Smooth muscle cell (in vitro differentiated cells): ENCODE results near the gene RHD. TPM values are rescaled to one million over a fixed set of nuclear protein-coding genes. Genes with fewer than 3 reads are reported as not detected.
A peak's percentile ranks its signal among the peaks of the same experiment; 100 is the strongest.
"Not testable (repeated sequence)": the region's sequence is repeated elsewhere in the genome, so short reads cannot be mapped to it uniquely, and the experiment has no call there.

ENCODE experiments used
- DNase-seq: peaks from one replicate; lab custom pipeline; 2025; ENCODE audit not compliant: unreplicated experiment; lab: John Stamatoyannopoulos, UW
- H2AFZ ChIP-seq: fragments of 200-600 bp; sonication (generic); 2 replicates; pipeline ENCODE4 v1.6.0; 2016; ENCODE audit warnings: antibody characterized with exemption, low read depth, mild to moderate bottlenecking
- H3F3A ChIP-seq: fragments of 200-600 bp; sonication (generic); 2 replicates; pipeline ENCODE4 v1.6.0; 2017; ENCODE audit warnings: antibody characterized with exemption, low read depth
- H3K27ac ChIP-seq: fragments of 200-600 bp; sonication (generic); 2 replicates; pipeline ENCODE4 v1.5.1; 2016; ENCODE audit warnings: low read depth, mild to moderate bottlenecking
- H3K27me3 ChIP-seq: fragments of 200-600 bp; sonication (generic); 2 replicates; pipeline ENCODE4 v1.6.1; 2016; ENCODE audit warnings: low read depth, mild to moderate bottlenecking
- H3K36me3 ChIP-seq: fragments of 200-600 bp; sonication (generic); 2 replicates; pipeline ENCODE4 v1.5.1; 2016; ENCODE audit warnings: low read depth
- H3K4me1 ChIP-seq: fragments of 200-600 bp; sonication (generic); 2 replicates; pipeline ENCODE4 v1.5.1; 2016; ENCODE audit warnings: low read depth
- H3K4me2 ChIP-seq: fragments of 200-600 bp; sonication (generic); 2 replicates; pipeline ENCODE4 v1.6.0; 2016; ENCODE audit warnings: mild to moderate bottlenecking
- H3K4me3 ChIP-seq: fragments of 200-600 bp; sonication (generic); 2 replicates; pipeline ENCODE4 v1.5.1; 2016; ENCODE audit warnings: mild to moderate bottlenecking
- H3K79me2 ChIP-seq: fragments of 200-600 bp; sonication (generic); 2 replicates; pipeline ENCODE4 v1.6.0; 2016; ENCODE audit warnings: low read depth, mild to moderate bottlenecking
- H3K9ac ChIP-seq: fragments of 200-600 bp; sonication (generic); 2 replicates; pipeline ENCODE4 v1.6.0; 2016; ENCODE audit warnings: low read depth
- H3K9me3 ChIP-seq: fragments of 200-600 bp; sonication (generic); replicated peaks from 2 replicates; pipeline ENCODE4 v1.5.1; 2016; ENCODE audit warnings: low read depth
- H4K20me1 ChIP-seq: fragments of 200-600 bp; sonication (generic); 2 replicates; pipeline ENCODE4 v1.6.0; 2016; ENCODE audit warnings: low read depth
- WGBS: methylation state at CpG from one replicate; pipeline ENCODE4 v1.1.7; 2016; ENCODE audit warnings: low lambda C conversion rate; 5-methylcytosine and 5-hydroxymethylcytosine counted together
- polyA plus RNA-seq: library from polyadenylated mRNA; unstranded; fragments of >200 nt; fragmentation: Nextera tagmentation; extraction: Ambion mirVana; gene quantifications from 2 replicates; pipeline ENCODE4 v1.2.1, GENCODE V29; 2016
- total RNA-seq: library from RNA; depleted of rRNA; stranded (reverse); fragments of >200 nt; gene quantifications from 2 replicates; pipeline ENCODE4 v1.2.3, GENCODE V29; 2014

RHD gene
- total and polyA plus RNA-seq, 2 experiments from 2014 or later, result not detected

GRCh38 chr1:25268143-25268760 lies 4.1 kb upstream of the RHD start:
- H4K20me1 ChIP-seq, H2AFZ ChIP-seq, H3K9ac ChIP-seq, H3K27me3 ChIP-seq, H3K4me1 ChIP-seq, H3K27ac ChIP-seq, DNase-seq, H3K79me2 ChIP-seq, H3F3A ChIP-seq, H3K9me3 ChIP-seq, H3K36me3 ChIP-seq: not testable (repeated sequence)
- Histone ChIP-seq H3K4me3 (peak overlapping the region; percentile 51), H3K4me2 (peak overlapping the region; percentile 77)
- 55% methylated on average over 13 of the region's 14 CpGs for WGBS

GRCh38 chr1:25275648-25276047 lies 3.3 kb downstream of the RHD start:
- H3K27ac ChIP-seq, H2AFZ ChIP-seq, H3K4me2 ChIP-seq, H3K36me3 ChIP-seq, H3K9ac ChIP-seq, H3K4me1 ChIP-seq, H4K20me1 ChIP-seq, H3F3A ChIP-seq, H3K27me3 ChIP-seq, H3K79me2 ChIP-seq, H3K9me3 ChIP-seq, DNase-seq, H3K4me3 ChIP-seq: not testable (repeated sequence)
- 93% methylated on average over 4 of the region's 4 CpGs for WGBS

- not testable (repeated sequence) for H3K4me3 ChIP-seq, H3K36me3 ChIP-seq, H3K9ac ChIP-seq, H2AFZ ChIP-seq, H3K4me2 ChIP-seq, H3F3A ChIP-seq, DNase-seq, H3K4me1 ChIP-seq, H3K9me3 ChIP-seq, H3K27me3 ChIP-seq, H4K20me1 ChIP-seq, H3K79me2 ChIP-seq, H3K27ac ChIP-seq
- 100% methylated on average over 1 of the region's 1 CpG for WGBS
These were observed 5.0 kb downstream of the RHD start for GRCh38 chr1:25277295-25277694.

- not testable (repeated sequence) for H3F3A ChIP-seq, H3K27me3 ChIP-seq, H3K27ac ChIP-seq, H3K36me3 ChIP-seq, H2AFZ ChIP-seq, H4K20me1 ChIP-seq, H3K4me1 ChIP-seq, H3K4me3 ChIP-seq, H3K9me3 ChIP-seq, H3K79me2 ChIP-seq, DNase-seq, H3K4me2 ChIP-seq, H3K9ac ChIP-seq
- 60% methylated on average over 1 of the region's 2 CpGs for WGBS
These were observed 6.0 kb downstream of the RHD start for GRCh38 chr1:25278358-25278757.

GRCh38 chr1:25278790-25279189 lies 6.5 kb downstream of the RHD start:
- not testable (repeated sequence) for H3K4me1 ChIP-seq, H4K20me1 ChIP-seq, H3K9ac ChIP-seq, H2AFZ ChIP-seq, H3K4me2 ChIP-seq, H3K79me2 ChIP-seq, H3K27me3 ChIP-seq, H3K36me3 ChIP-seq, H3K9me3 ChIP-seq, H3F3A ChIP-seq, H3K4me3 ChIP-seq, H3K27ac ChIP-seq, DNase-seq
- 80% methylated on average over 4 of the region's 8 CpGs for WGBS

- H3K79me2 ChIP-seq, DNase-seq, H2AFZ ChIP-seq, H3K4me1 ChIP-seq, H3K4me3 ChIP-seq, H3F3A ChIP-seq, H3K4me2 ChIP-seq, H3K36me3 ChIP-seq, H3K9ac ChIP-seq, H3K9me3 ChIP-seq, H4K20me1 ChIP-seq, H3K27ac ChIP-seq, H3K27me3 ChIP-seq: not testable (repeated sequence)
- 95% methylated on average over 4 of the region's 5 CpGs for WGBS
These were observed 7.4 kb downstream of the RHD start for GRCh38 chr1:25279693-25280111.

GRCh38 chr1:25285862-25286261 lies 13.6 kb downstream of the RHD start:
- H3K4me1 ChIP-seq, H3K27me3 ChIP-seq, H3K79me2 ChIP-seq, H4K20me1 ChIP-seq, H3K36me3 ChIP-seq, H3K27ac ChIP-seq, H3F3A ChIP-seq, H2AFZ ChIP-seq, H3K4me3 ChIP-seq, H3K9ac ChIP-seq, DNase-seq, H3K9me3 ChIP-seq, H3K4me2 ChIP-seq: not testable (repeated sequence)
- 85% methylated on average over 3 of the region's 3 CpGs for WGBS

- H3K4me2 ChIP-seq, H3K27me3 ChIP-seq, H3K9ac ChIP-seq, H3K9me3 ChIP-seq, H4K20me1 ChIP-seq, H3K79me2 ChIP-seq, DNase-seq, H3K36me3 ChIP-seq, H3K4me3 ChIP-seq, H3F3A ChIP-seq, H2AFZ ChIP-seq, H3K27ac ChIP-seq, H3K4me1 ChIP-seq: not testable (repeated sequence)
- 83% methylated on average over 2 of the region's 6 CpGs for WGBS
These were observed 14.9 kb downstream of the RHD start for GRCh38 chr1:25287164-25287563.

DNA sequence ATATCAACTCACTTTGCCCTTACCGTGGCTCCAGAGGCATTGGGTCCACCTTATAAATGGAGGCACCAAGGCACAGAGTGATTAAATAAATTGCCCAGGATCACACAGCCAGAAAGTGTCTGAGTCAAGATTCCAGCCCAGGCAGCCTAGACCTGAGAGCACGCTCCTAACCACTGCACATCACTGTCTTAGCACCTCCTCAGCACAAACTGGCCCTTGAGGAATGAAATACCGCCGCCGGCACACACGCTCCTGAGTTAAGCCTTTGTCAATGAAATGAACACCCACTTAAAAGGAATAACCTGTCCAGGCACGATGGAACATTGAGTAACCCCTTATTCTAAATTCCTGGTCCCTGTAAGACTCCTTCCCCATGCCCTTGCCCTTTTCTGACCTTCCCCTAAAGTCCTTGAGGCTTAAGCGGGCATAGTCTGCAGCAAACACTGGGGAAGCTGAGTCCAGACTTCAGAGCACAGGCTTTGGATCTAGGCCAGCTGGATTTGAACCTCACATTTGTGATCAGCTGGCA lies 16.3 kb downstream of the RHD start:
- not testable (repeated sequence) for H3K4me1 ChIP-seq, H3K27me3 ChIP-seq, H3K36me3 ChIP-seq, H3K9me3 ChIP-seq, H3K27ac ChIP-seq, H3K4me2 ChIP-seq, H2AFZ ChIP-seq, H4K20me1 ChIP-seq, H3K4me3 ChIP-seq, H3K9ac ChIP-seq, DNase-seq, H3K79me2 ChIP-seq, H3F3A ChIP-seq
- 98% methylated on average over 4 of the region's 8 CpGs for WGBS
